Hindlimb muscle (tissue), 1 donor: ENCODE measurements around the gene KLHL29. TPM values are rescaled to one million over a fixed set of nuclear protein-coding genes. Genes with fewer than 3 reads are reported as not detected.

Experiments used
- DNase-seq: peaks from one replicate; pipeline ENCODE4 v3.0.0-alpha.2; 2013
- polyA plus RNA-seq: library from polyadenylated mRNA; unstranded; fragments of 120-200 nt; gene quantifications from one replicate; pipeline ENCODE4 v1.2.1, GENCODE V29; 2013; ENCODE audit not compliant: insufficient read length

KLHL29 gene
- polyA plus RNA-seq, 1 donor = 7.6 TPM

GRCh38 chr2:23399674-23400261, 14.8 kb downstream of the KLHL29 start:
- DNase-seq = no peak

- DNase-seq = no peak
These were observed 15.7 kb downstream of the KLHL29 start for GRCh38 chr2:23400703-23401102.

GRCh38 chr2:23401427-23402204, 16.6 kb downstream of the KLHL29 start:
- no peak for DNase-seq

GRCh38 chr2:23402205-23402740, 17.3 kb downstream of the KLHL29 start:
- DNase-seq = no peak

GRCh38 chr2:23404426-23404825, 19.4 kb downstream of the KLHL29 start:
- DNase-seq = peak; percentile 65

GRCh38 chr2:23409248-23409647, 24.3 kb downstream of the KLHL29 start:
- DNase-seq = no peak

- no peak for DNase-seq
These were observed 25.6 kb downstream of the KLHL29 start for GRCh38 chr2:23410596-23410995.

GRCh38 chr2:23411752-23412431, 26.9 kb downstream of the KLHL29 start:
- no peak for DNase-seq

GRCh38 chr2:23412556-23413155, 27.7 kb downstream of the KLHL29 start:
- no peak for DNase-seq

- no peak for DNase-seq
These were observed 28.7 kb downstream of the KLHL29 start for GRCh38 chr2:23413641-23414040.

- no peak for DNase-seq
These were observed 29.1 kb downstream of the KLHL29 start for GRCh38 chr2:23414106-23414505.

GRCh38 chr2:23414871-23415270, 29.9 kb downstream of the KLHL29 start:
- DNase-seq = no peak

GRCh38 chr2:23417310-23417709, 32.3 kb downstream of the KLHL29 start:
- no peak for DNase-seq

GRCh38 chr2:23418056-23418455, 33.1 kb downstream of the KLHL29 start:
- no peak for DNase-seq

GRCh38 chr2:23418461-23418911, 33.5 kb downstream of the KLHL29 start:
- no peak for DNase-seq

GRCh38 chr2:23419171-23420090, 34.5 kb downstream of the KLHL29 start:
- DNase-seq = no peak

- DNase-seq = no peak
These were observed 35.3 kb downstream of the KLHL29 start for GRCh38 chr2:23420091-23420839.

- DNase-seq = no peak
These were observed 36.0 kb downstream of the KLHL29 start for GRCh38 chr2:23420840-23421476.

- no peak for DNase-seq
These were observed 37.4 kb downstream of the KLHL29 start for GRCh38 chr2:23422089-23423061.
